ENCODE measurements around the gene TEX22.

TEX22 gene

GRCh38 chr14:105455766-105456660 lies 57.7 kb downstream of the TEX22 start:
- no peaks in the 10 kb centered on the region for H3K4me1 ChIP-seq (ENCODE audit: control insufficient read depth in 2 of 2, insufficient read depth in 2 of 2, low read length in 2 of 2)
- H3K4me3 ChIP-seq (ENCODE audit: low read length in 2 of 2) = no peak overlapping the region
- no peak overlapping the region for H3K27ac ChIP-seq (ENCODE audit: low read depth in 2 of 2, low read length in 2 of 2)
- H3K27me3 ChIP-seq (ENCODE audit: control insufficient read depth in 2 of 2, insufficient read depth in 2 of 2, low read length in 2 of 2) = no peaks in the 10 kb centered on the region
- H3K9ac ChIP-seq (ENCODE audit: low read depth in 1 of 2, low read length in 2 of 2) = no peak overlapping the region
- H3K36me3 ChIP-seq (ENCODE audit: control insufficient read depth in 2 of 2, insufficient read depth in 2 of 2, low read length in 2 of 2) = peaks cover 31 to 32% of the 10 kb centered on the region in 2 donors
- no peaks in the 10 kb centered on the region for H3K9me3 ChIP-seq (ENCODE audit: control insufficient read depth in 2 of 2, low read length in 2 of 2)

GRCh38 chr14:105456736-105457617 lies 58.6 kb downstream of the TEX22 start:
- no peak overlapping the region for H3K27ac ChIP-seq (ENCODE audit: low read depth in 2 of 2, low read length in 2 of 2)
- H3K36me3 ChIP-seq (ENCODE audit: control insufficient read depth in 2 of 2, insufficient read depth in 2 of 2, low read length in 2 of 2) = peaks cover 33 to 39% of the 10 kb centered on the region in 2 donors

DNA sequence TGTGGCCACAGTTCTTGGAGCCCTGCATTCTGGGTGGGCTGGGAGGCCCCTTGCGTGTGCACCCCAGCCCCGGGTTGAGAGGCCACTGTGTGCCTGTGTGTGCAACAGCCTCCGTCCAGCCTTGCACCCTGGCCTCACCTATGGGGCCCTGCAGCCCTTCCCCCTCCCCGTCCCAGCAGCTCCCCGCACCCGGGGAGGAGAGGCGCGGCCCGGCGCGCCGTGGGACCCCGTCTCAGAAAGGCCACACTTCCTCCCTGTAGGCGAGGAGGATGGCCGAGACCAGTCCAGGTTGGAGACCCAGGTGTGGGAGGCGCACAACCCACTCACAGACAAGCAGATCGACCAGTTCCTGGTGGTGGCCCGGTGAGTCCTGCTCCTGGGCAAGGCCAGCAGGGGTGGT lies 59.7 kb downstream of the TEX22 start:
- Histone ChIP-seq H3K9ac (ENCODE audit: low read depth in 1 of 2, low read length in 2 of 2) (no peak overlapping the region), H3K4me3 (ENCODE audit: low read length in 2 of 2) (no peak overlapping the region), H3K4me1 (ENCODE audit: control insufficient read depth in 2 of 2, insufficient read depth in 2 of 2, low read length in 2 of 2) (no peaks in the 10 kb centered on the region), H3K9me3 (ENCODE audit: control insufficient read depth in 2 of 2, low read length in 2 of 2) (no peaks in the 10 kb centered on the region), H3K27me3 (ENCODE audit: control insufficient read depth in 2 of 2, insufficient read depth in 2 of 2, low read length in 2 of 2) (no peaks in the 10 kb centered on the region), H3K27ac (ENCODE audit: low read depth in 2 of 2, low read length in 2 of 2) (no peak overlapping the region), H3K36me3 (ENCODE audit: control insufficient read depth in 2 of 2, insufficient read depth in 2 of 2, low read length in 2 of 2) (peaks cover 27 to 41% of the 10 kb centered on the region in 2 donors)

More at GRCh38 chr14:105456736-105457617, 58.6 kb downstream of the TEX22 start:
- H3K4me3 ChIP-seq (ENCODE audit: low read length in 2 of 2) = no peak overlapping the region
- no peaks in the 10 kb centered on the region for H3K4me1 ChIP-seq (ENCODE audit: control insufficient read depth in 2 of 2, insufficient read depth in 2 of 2, low read length in 2 of 2)
- no peak overlapping the region for H3K9ac ChIP-seq (ENCODE audit: low read depth in 1 of 2, low read length in 2 of 2)
- H3K27me3 ChIP-seq (ENCODE audit: control insufficient read depth in 2 of 2, insufficient read depth in 2 of 2, low read length in 2 of 2) = no peaks in the 10 kb centered on the region
- H3K9me3 ChIP-seq (ENCODE audit: control insufficient read depth in 2 of 2, low read length in 2 of 2) = no peaks in the 10 kb centered on the region

DNA sequence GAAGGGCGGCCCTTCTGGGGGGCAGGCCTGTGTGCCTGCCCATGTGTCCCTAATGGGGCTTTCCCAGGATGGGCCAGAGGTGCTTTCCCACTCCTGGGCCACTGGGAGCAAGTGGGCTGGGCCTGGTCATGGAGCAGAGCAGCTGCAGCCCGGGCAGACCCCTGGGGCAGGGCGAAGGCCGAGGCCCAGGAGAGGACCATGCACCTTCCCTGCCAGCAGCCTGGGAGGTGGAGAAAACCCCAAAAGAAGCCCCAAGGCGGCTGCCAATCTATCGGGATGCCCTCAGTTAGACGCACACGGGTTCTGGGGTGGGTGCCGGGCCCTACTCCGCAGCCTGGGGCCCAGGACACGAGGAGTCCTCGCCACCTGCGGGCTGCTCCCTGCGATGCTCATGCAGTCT lies 60.2 kb downstream of the TEX22 start:
- Histone ChIP-seq H3K9ac (ENCODE audit: low read depth in 1 of 2, low read length in 2 of 2) (no peak overlapping the region), H3K36me3 (ENCODE audit: control insufficient read depth in 2 of 2, insufficient read depth in 2 of 2, low read length in 2 of 2) (peaks cover 24 to 42% of the 10 kb centered on the region in 2 donors), H3K9me3 (ENCODE audit: control insufficient read depth in 2 of 2, low read length in 2 of 2) (no peaks in the 10 kb centered on the region), H3K27ac (ENCODE audit: low read depth in 2 of 2, low read length in 2 of 2) (no peak overlapping the region), H3K4me1 (ENCODE audit: control insufficient read depth in 2 of 2, insufficient read depth in 2 of 2, low read length in 2 of 2) (no peaks in the 10 kb centered on the region), H3K4me3 (ENCODE audit: low read length in 2 of 2) (no peak overlapping the region), H3K27me3 (ENCODE audit: control insufficient read depth in 2 of 2, insufficient read depth in 2 of 2, low read length in 2 of 2) (no peaks in the 10 kb centered on the region)

DNA sequence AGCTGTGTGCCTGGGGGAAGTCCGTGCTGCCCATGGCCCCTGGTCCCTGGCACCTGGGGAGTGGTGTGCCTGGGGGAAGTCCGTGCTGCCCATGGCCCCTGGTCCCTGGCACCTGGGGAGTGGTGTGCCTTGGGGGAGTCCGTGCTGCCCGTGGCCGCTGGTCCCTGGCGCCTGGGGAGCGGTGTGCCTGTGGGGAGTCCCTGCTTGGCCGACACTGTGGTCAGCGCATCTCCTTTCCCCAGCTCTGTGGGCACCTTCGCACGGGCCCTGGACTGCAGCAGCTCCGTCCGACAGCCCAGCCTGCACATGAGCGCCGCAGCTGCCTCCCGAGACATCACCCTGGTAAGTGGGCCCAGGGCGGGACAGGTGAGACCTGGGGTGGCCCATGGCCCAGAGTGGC lies 61.8 kb downstream of the TEX22 start:
- Histone ChIP-seq H3K36me3 (ENCODE audit: control insufficient read depth in 2 of 2, insufficient read depth in 2 of 2, low read length in 2 of 2) (peaks cover 30 to 50% of the 10 kb centered on the region in 2 donors), H3K9me3 (ENCODE audit: control insufficient read depth in 2 of 2, low read length in 2 of 2) (no peaks in the 10 kb centered on the region), H3K4me3 (ENCODE audit: low read length in 2 of 2) (no peak overlapping the region), H3K27me3 (ENCODE audit: control insufficient read depth in 2 of 2, insufficient read depth in 2 of 2, low read length in 2 of 2) (no peaks in the 10 kb centered on the region), H3K27ac (ENCODE audit: low read depth in 2 of 2, low read length in 2 of 2) (no peak overlapping the region), H3K4me1 (ENCODE audit: control insufficient read depth in 2 of 2, insufficient read depth in 2 of 2, low read length in 2 of 2) (no peaks in the 10 kb centered on the region), H3K9ac (ENCODE audit: low read depth in 1 of 2, low read length in 2 of 2) (no peak overlapping the region)

GRCh38 chr14:105460616-105461015 lies 62.3 kb downstream of the TEX22 start:
- Histone ChIP-seq H3K9me3 (ENCODE audit: control insufficient read depth in 2 of 2, low read length in 2 of 2) (no peaks in the 10 kb centered on the region), H3K36me3 (ENCODE audit: control insufficient read depth in 2 of 2, insufficient read depth in 2 of 2, low read length in 2 of 2) (peaks cover 26 to 50% of the 10 kb centered on the region in 2 donors), H3K4me3 (ENCODE audit: low read length in 2 of 2) (no peak overlapping the region), H3K27me3 (ENCODE audit: control insufficient read depth in 2 of 2, insufficient read depth in 2 of 2, low read length in 2 of 2) (no peaks in the 10 kb centered on the region), H3K27ac (ENCODE audit: low read depth in 2 of 2, low read length in 2 of 2) (no peak overlapping the region), H3K4me1 (ENCODE audit: control insufficient read depth in 2 of 2, insufficient read depth in 2 of 2, low read length in 2 of 2) (no peaks in the 10 kb centered on the region), H3K9ac (ENCODE audit: low read depth in 1 of 2, low read length in 2 of 2) (no peak overlapping the region)

DNA sequence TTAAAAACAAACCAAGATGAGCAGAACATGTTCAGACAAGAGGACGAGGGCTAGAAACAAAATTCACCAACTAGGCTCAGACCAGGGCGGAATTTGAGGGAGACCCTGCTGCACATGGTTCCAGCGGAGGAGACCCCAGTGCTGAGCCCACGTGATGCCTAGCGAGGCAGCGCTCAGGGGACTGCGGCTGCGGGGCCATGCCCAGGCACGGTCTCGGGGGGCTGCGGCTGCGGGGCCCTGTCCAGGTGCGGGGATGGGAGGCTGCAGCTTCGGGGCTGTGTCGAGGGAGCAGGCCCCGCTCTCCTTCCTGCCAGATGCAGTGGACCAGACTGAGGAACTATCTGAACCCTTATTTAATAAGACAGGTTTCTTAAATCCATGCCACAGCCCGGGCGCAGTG lies 63.6 kb downstream of the TEX22 start:
- Histone ChIP-seq H3K9ac (ENCODE audit: low read depth in 1 of 2, low read length in 2 of 2) (no peak overlapping the region), H3K27me3 (ENCODE audit: control insufficient read depth in 2 of 2, insufficient read depth in 2 of 2, low read length in 2 of 2) (no peaks in the 10 kb centered on the region), H3K36me3 (ENCODE audit: control insufficient read depth in 2 of 2, insufficient read depth in 2 of 2, low read length in 2 of 2) (peaks cover 32 to 45% of the 10 kb centered on the region in 2 donors), H3K4me3 (ENCODE audit: low read length in 2 of 2) (no peak overlapping the region), H3K4me1 (ENCODE audit: control insufficient read depth in 2 of 2, insufficient read depth in 2 of 2, low read length in 2 of 2) (no peaks in the 10 kb centered on the region), H3K27ac (ENCODE audit: low read depth in 2 of 2, low read length in 2 of 2) (no peak overlapping the region), H3K9me3 (ENCODE audit: control insufficient read depth in 2 of 2, low read length in 2 of 2) (no peaks in the 10 kb centered on the region)
